Endothelial cell of umbilical vein (primary cell): ENCODE data around the gene CSF3. TPM values are rescaled to one million over a fixed set of nuclear protein-coding genes. Genes with fewer than 3 reads are reported as not detected.

Experiments used
- BruUV-seq: library from RNA; stranded (reverse); fragments of 400-500 nt; replicated peaks from 2 replicates; lab custom pipeline; 2021; lab: Mats Ljungman, UMichigan
- CTCF ChIA-PET: fragments of 300-600, 350-600 bp; sonication (Branson Sonifier 250); formaldehyde crosslinking; loops from one replicate; lab custom pipeline; 2021; ENCODE audit warnings: antibody characterized with exemption, inconsistent platforms; lab: Charles Lee
- POLR2A ChIA-PET: fragments of 300-600, 350-600 bp; sonication (Branson Sonifier 250); formaldehyde crosslinking; loops from one replicate; lab custom pipeline; 2021; ENCODE audit warnings: antibody characterized with exemption, inconsistent platforms; lab: Charles Lee
- DNase-seq: peaks from one replicate; pipeline ENCODE4 v3.0.0-alpha.2; 2011; ENCODE audit warnings: low read depth, low spot score
- FAIRE-seq: peaks from 2 replicates; lab custom pipeline; 2011; peaks lifted over from hg19 to GRCh38; lab: Jason Lieb, UNC
- H2AFZ ChIP-seq: 2 replicates; pipeline ENCODE4 v1.6.0; 2012; ENCODE audit warnings: low read depth, low read length, control low read depth, inconsistent platforms
- H3K27ac ChIP-seq: 2 replicates; pipeline ENCODE4 v1.5.1; 2011; ENCODE audit warnings: low read depth, mild to moderate bottlenecking, control low read depth, low read length, moderate library complexity; ENCODE audit not compliant: insufficient read depth
- H3K27me3 ChIP-seq, 2 experiments: 2 replicates each; pipeline versions ENCODE4 v1.6.0 to v1.6.1; 2011; ENCODE audit warnings: low read length in 2 of 2, mixed read lengths in 1 of 2; ENCODE audit not compliant: control insufficient read depth in 2 of 2, insufficient read depth in 2 of 2
- H3K36me3 ChIP-seq, 2 experiments: 2 replicates in 1 of 2; 3 replicates in 1 of 2; pipeline ENCODE4 v1.5.1; 2011; ENCODE audit warnings: low read length in 2 of 2, mild to moderate bottlenecking in 1 of 2, moderate library complexity in 1 of 2; ENCODE audit not compliant: control insufficient read depth in 2 of 2, insufficient read depth in 2 of 2; ENCODE audit errors: extremely low read depth in 1 of 2
- H3K4me1 ChIP-seq: 3 replicates; pipeline ENCODE4 v1.5.1; 2011; ENCODE audit warnings: mild to moderate bottlenecking, low read length; ENCODE audit not compliant: control insufficient read depth, insufficient read depth; ENCODE audit errors: extremely low read depth
- H3K4me2 ChIP-seq: 2 replicates; pipeline ENCODE4 v1.6.1; 2011; ENCODE audit warnings: low read length, control low read depth, mixed read lengths; ENCODE audit not compliant: insufficient read depth
- H3K4me3 ChIP-seq, 3 experiments: fragments of 200-600 bp in 1 of 3; sonication (generic), shearing (Covaris generic) in 1 of 3; replicated peaks in 1 of 3; 2 replicates each; pipeline ENCODE4 v1.5.1; 2011 to 2016; ENCODE audit warnings: control low read depth in 3 of 3, low read length in 3 of 3, mild to moderate bottlenecking in 2 of 3, inconsistent platforms in 1 of 3, low read depth in 1 of 3, moderate library complexity in 1 of 3; ENCODE audit not compliant: insufficient read depth in 1 of 3
- H3K79me2 ChIP-seq: 2 replicates; pipeline ENCODE4 v1.6.0; 2012; ENCODE audit warnings: low read length, inconsistent platforms; ENCODE audit not compliant: control insufficient read depth, insufficient read depth
- H3K9ac ChIP-seq: replicated peaks from 2 replicates; pipeline ENCODE3; 2011; ENCODE audit warnings: low read length, control low read depth; ENCODE audit not compliant: insufficient read depth; ENCODE audit errors: extremely low read depth
- H3K9me1 ChIP-seq: replicated peaks from 3 replicates; pipeline ENCODE4 v1.6.0; 2011; ENCODE audit warnings: mild to moderate bottlenecking, low read length; ENCODE audit not compliant: control insufficient read depth, insufficient read depth; ENCODE audit errors: extremely low read depth
- H3K9me3 ChIP-seq: replicated peaks from 2 replicates; pipeline ENCODE4 v1.5.1; 2012; ENCODE audit warnings: low read length, inconsistent platforms; ENCODE audit not compliant: control insufficient read depth, insufficient read depth
- H4K20me1 ChIP-seq: replicated peaks from 2 replicates; pipeline ENCODE3; 2011; ENCODE audit warnings: mild to moderate bottlenecking, low read length; ENCODE audit not compliant: control insufficient read depth, insufficient read depth; ENCODE audit errors: extremely low read depth
- CTCF ChIP-seq, 2 donors: IDR thresholded peaks; 1 replicate in 1 of 2; 2 replicates in 1 of 2; pipeline ENCODE4 v1.5.1; 2011; ENCODE audit warnings: low read length in 2 of 2, mild to moderate bottlenecking in 2 of 2, moderate library complexity in 2 of 2, control low read depth in 1 of 2, inconsistent platforms in 1 of 2, low read depth in 1 of 2; ENCODE audit not compliant: insufficient read depth in 1 of 2; ENCODE audit errors: extremely low read depth in 1 of 2
- EZH2 ChIP-seq: IDR thresholded peaks from 2 replicates; pipeline ENCODE4 v1.6.1; 2012; ENCODE audit warnings: borderline replicate concordance, low read depth, mild to moderate bottlenecking, moderate library complexity, low read length, inconsistent platforms; ENCODE audit not compliant: severe bottlenecking
- FOS ChIP-seq: IDR thresholded peaks from 2 replicates; pipeline ENCODE4 v1.6.1; 2011; ENCODE audit warnings: mild to moderate bottlenecking, low read length, moderate library complexity, borderline replicate concordance; ENCODE audit not compliant: insufficient read depth
- GATA2 ChIP-seq: IDR thresholded peaks from 2 replicates; pipeline ENCODE4 v1.7.0; 2011; ENCODE audit warnings: low read depth, mild to moderate bottlenecking, moderate library complexity, mixed read lengths, low read length; ENCODE audit not compliant: insufficient read length, insufficient read depth
- JUN ChIP-seq: IDR thresholded peaks from 2 replicates; pipeline ENCODE4 v1.6.1; 2011; ENCODE audit warnings: borderline replicate concordance, low read depth; ENCODE audit not compliant: insufficient read length, insufficient read depth
- MAX ChIP-seq: IDR thresholded peaks from 2 replicates; pipeline ENCODE4 v1.6.1; 2011; ENCODE audit not compliant: insufficient read depth, insufficient read length
- MYC ChIP-seq: IDR thresholded peaks from one replicate; pipeline ENCODE4 v1.6.1; 2011; ENCODE audit warnings: mild to moderate bottlenecking, low read depth, low read length
- POLR2A ChIP-seq: IDR thresholded peaks from 2 replicates; pipeline ENCODE4 v1.6.1; 2012; ENCODE audit warnings: low read depth, mild to moderate bottlenecking, control low read depth, low read length
- POLR2AphosphoS5 ChIP-seq: IDR thresholded peaks from 2 replicates; pipeline ENCODE4 v1.6.1; 2012; ENCODE audit warnings: low read depth, mild to moderate bottlenecking, control low read depth, low read length, moderate library complexity; ENCODE audit not compliant: insufficient read depth
- dilution Hi-C: fragments of 300-500 bp; cut with MboI; formaldehyde crosslinking; loops from one replicate; pipeline ENCODE4 v1.15.0; 2019; ENCODE audit warnings: low sequenced_read_pairs; ENCODE audit not compliant: extremely low pct_ligation_motif_present
- intact Hi-C: fragments of 100-400 bp; cut with micrococcal nuclease; formaldehyde crosslinking; loops from one replicate; pipeline ENCODE4 v1.10.0; 2022
- polyA plus RNA-seq, 4 experiments: library from polyadenylated mRNA; depleted of rRNA in 3 of 4; stranded (reverse) in 3 of 4; unstranded in 1 of 4; fragments of >200 nt; gene quantifications; 2 replicates each; pipeline versions ENCODE4 v1.2.1 to v1.2.3, GENCODE V29; 2011 to 2012; ENCODE audit warnings: missing spikeins in 1 of 4
- total RNA-seq: library from RNA; stranded (reverse); gene quantifications from 2 replicates; pipeline ENCODE4 v1.2.3, GENCODE V29; 2021

The CSF3 gene
- total and polyA plus RNA-seq, 2 donors (not counting 3 experiments of a cell fraction or from before 2014, with no cell fraction given): 1.0 to 2.9 TPM

- dilution Hi-C loops (no loop called here), intact Hi-C loops (no loop called here)
- TF ChIP-seq MAX (no peak), MYC (no peak), EZH2 (no peak), POLR2A (no peak), FOS (no peak), GATA2 (no peak)
- Histone ChIP-seq H3K79me2 (no peaks in the 10 kb centered on the region), H3K27me3 (peaks cover 13 to 27% of the 10 kb centered on the region in 2 experiments), H3K36me3 (no peaks in the 10 kb centered on the region), H3K9ac (no peak overlapping the region), H2AFZ (no peak overlapping the region), H3K4me3 (no peak overlapping the region), H3K9me1 (no peaks in the 10 kb centered on the region), H3K4me2 (no peak overlapping the region), H3K27ac (no peak overlapping the region), H3K4me1 (no peaks in the 10 kb centered on the region), H4K20me1 (no peaks in the 10 kb centered on the region), H3K9me3 (no peaks in the 10 kb centered on the region)
- POLR2A ChIA-PET: no interaction called here
- FAIRE-seq: no peak
- no TSS peak for BruUV-seq
- no peak for DNase-seq
- CTCF ChIA-PET: interaction anchor here (0.6 to 2.8 kb wide), 3 partner anchors 11 to 822 kb away, joined by 3 to 18 read pairs (median 6); no protein-coding TSS in a partner anchor
Measured at GRCh38 chr17:39969375-39969774, 45.9 kb upstream of the CSF3 start.

- BruUV-seq: no TSS peak
- Histone ChIP-seq H3K4me2 (no peak overlapping the region), H3K27me3 (peaks cover 13 to 27% of the 10 kb centered on the region in 2 experiments), H4K20me1 (no peaks in the 10 kb centered on the region), H3K9ac (no peak overlapping the region), H3K9me1 (no peaks in the 10 kb centered on the region), H3K79me2 (no peaks in the 10 kb centered on the region), H3K9me3 (no peaks in the 10 kb centered on the region), H3K27ac (no peak overlapping the region), H3K4me3 (no peak overlapping the region), H3K4me1 (no peaks in the 10 kb centered on the region), H3K36me3 (no peaks in the 10 kb centered on the region), H2AFZ (no peak overlapping the region)
- CTCF ChIA-PET: interaction anchor here (6.5 kb wide), 1 partner anchor 12 kb away, joined by 35 read pairs; no protein-coding TSS in a partner anchor
- FAIRE-seq (no peak), DNase-seq (no peak)
- intact Hi-C loops (no loop called here), dilution Hi-C loops (no loop called here)
- TF ChIP-seq MAX: no peak
- TF ChIP-seq FOS: no peak
- no peak for TF ChIP-seq GATA2
- no peak for TF ChIP-seq JUN
- TF ChIP-seq CTCF (IDR thresholded peaks at IDR 0.05; ENCODE audit: extremely low read depth in 1 of 2, insufficient read depth in 1 of 2, low read depth in 1 of 2, low read length in 2 of 2): no peak
- TF ChIP-seq POLR2A: no peak
- TF ChIP-seq EZH2: no peak
- no peak for TF ChIP-seq POLR2AphosphoS5
- no peak for TF ChIP-seq MYC
- POLR2A ChIA-PET: no interaction called here
Measured at GRCh38 chr17:39970157-39970692, 45.0 kb upstream of the CSF3 start.
